Measurements from ENCODE around the gene CPNE6.

The CPNE6 gene

DNA sequence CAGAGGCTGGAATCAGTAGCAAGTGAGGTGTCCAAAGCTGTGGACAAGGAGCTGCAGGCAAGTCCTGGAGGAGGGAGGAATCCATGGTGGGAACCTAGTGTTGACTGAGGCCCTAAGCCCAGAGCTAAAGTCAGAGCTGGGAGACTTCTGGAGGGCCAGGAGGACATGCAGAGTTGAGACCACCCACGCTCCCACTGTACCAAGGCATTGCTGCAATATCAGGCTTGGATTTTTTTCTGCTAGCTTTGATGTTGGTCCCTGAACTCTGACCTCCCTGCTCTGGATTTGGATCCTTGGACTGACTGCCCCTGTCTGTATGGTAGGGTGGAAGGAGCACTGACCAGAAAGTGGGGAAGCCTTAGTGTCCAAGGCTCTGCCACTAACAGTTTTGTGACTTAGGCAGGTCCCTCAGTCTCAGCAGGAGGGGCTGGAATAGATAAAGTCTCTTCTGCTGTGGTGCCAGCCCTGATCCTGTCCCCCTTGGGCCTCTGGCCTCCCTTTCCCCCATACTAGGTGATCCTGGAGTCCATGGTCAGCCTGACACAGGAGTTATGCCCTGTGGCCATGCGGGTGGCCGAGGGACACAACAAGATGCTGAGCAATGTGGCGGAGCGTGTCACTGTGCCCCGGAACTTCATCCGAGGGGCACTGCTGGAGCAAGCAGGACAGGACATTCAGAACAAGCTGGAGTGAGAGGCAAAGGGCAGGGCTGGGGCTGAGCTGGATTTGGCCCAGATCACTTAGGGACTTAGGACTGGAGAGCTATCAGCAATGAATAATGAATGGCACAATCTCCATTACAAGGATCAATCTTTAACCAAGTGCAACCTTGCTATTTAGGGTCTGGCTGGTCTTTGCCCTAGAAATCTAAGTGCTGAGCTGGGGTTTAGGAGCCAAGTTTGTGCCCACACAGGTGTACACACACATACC is 10.1 kb upstream of the CPNE6 start:
- H3K4me1 ChIP-seq: no peaks in the 10 kb centered on the region
- H3K9ac ChIP-seq: no peak overlapping the region
- no peaks in the 10 kb centered on the region for H3K79me2 ChIP-seq
- H3K27ac ChIP-seq: no peak overlapping the region
- H3K4me3 ChIP-seq (ENCODE audit: low read depth, low read length): no peak overlapping the region
- H3K27me3 ChIP-seq (ENCODE audit: control insufficient read depth, insufficient read depth, low read length): no peaks in the 10 kb centered on the region
- no peaks in the 10 kb centered on the region for H3K36me3 ChIP-seq (ENCODE audit: control insufficient read depth, insufficient read depth, low read length)
- no peak overlapping the region for H3K4me2 ChIP-seq (ENCODE audit: low read length)
- H3K9me3 ChIP-seq (ENCODE audit: control insufficient read depth, low read length): no peaks in the 10 kb centered on the region
- no peak overlapping the region for H2AFZ ChIP-seq
- TF ChIP-seq, protein P1, sequence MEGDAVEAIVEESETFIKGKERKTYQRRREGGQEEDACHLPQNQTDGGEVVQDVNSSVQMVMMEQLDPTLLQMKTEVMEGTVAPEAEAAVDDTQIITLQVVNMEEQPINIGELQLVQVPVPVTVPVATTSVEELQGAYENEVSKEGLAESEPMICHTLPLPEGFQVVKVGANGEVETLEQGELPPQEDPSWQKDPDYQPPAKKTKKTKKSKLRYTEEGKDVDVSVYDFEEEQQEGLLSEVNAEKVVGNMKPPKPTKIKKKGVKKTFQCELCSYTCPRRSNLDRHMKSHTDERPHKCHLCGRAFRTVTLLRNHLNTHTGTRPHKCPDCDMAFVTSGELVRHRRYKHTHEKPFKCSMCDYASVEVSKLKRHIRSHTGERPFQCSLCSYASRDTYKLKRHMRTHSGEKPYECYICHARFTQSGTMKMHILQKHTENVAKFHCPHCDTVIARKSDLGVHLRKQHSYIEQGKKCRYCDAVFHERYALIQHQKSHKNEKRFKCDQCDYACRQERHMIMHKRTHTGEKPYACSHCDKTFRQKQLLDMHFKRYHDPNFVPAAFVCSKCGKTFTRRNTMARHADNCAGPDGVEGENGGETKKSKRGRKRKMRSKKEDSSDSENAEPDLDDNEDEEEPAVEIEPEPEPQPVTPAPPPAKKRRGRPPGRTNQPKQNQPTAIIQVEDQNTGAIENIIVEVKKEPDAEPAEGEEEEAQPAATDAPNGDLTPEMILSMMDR (IDR thresholded peaks at IDR 0.05): no peak

DNA sequence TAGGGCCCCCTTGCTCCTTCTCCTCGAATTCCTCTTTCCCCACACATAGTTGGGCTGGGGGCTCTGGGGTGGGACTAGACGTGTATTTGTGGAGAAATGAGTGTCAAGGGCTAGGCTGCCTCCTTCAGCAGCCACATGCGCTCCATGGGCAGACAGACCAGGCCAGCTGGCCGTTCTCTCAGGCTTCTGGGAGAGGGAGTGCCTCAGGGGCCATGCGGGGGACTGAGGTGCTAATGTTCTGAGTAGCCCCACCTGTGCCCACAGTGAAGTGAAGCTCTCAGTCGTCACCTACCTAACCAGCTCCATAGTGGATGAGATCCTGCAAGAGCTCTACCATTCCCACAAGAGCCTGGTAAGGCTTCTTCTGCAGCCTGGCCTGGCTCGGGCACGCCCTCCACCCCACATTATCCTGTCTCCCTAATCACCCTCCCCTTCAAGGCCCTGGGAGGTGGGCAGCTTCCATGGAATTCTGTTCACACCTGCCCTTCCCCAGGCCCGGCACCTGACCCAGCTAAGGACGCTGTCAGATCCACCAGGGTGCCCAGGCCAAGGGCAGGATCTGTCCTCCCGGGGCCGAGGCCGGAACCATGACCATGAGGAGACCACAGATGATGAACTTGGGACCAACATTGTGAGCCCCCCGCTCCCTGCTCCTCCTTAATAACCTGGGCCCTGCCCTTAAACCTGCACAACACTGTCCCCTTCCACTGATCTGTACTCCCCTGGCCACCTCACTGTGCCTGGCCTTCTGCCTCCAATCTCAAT is 9.0 kb upstream of the CPNE6 start:
- H3K4me3 ChIP-seq (ENCODE audit: low read depth, low read length): no peak overlapping the region
- no peak overlapping the region for H3K4me2 ChIP-seq (ENCODE audit: low read length)
- H3K9ac ChIP-seq: no peak overlapping the region
- no peak overlapping the region for H2AFZ ChIP-seq
- TF ChIP-seq, protein P1 (IDR thresholded peaks at IDR 0.05): no peak
- no peaks in the 10 kb centered on the region for H3K4me1 ChIP-seq
- no peaks in the 10 kb centered on the region for H3K36me3 ChIP-seq (ENCODE audit: control insufficient read depth, insufficient read depth, low read length)
- H3K9me3 ChIP-seq (ENCODE audit: control insufficient read depth, low read length): no peaks in the 10 kb centered on the region
- no peaks in the 10 kb centered on the region for H3K27me3 ChIP-seq (ENCODE audit: control insufficient read depth, insufficient read depth, low read length)
- H3K79me2 ChIP-seq: no peaks in the 10 kb centered on the region
- H3K27ac ChIP-seq: no peak overlapping the region

DNA sequence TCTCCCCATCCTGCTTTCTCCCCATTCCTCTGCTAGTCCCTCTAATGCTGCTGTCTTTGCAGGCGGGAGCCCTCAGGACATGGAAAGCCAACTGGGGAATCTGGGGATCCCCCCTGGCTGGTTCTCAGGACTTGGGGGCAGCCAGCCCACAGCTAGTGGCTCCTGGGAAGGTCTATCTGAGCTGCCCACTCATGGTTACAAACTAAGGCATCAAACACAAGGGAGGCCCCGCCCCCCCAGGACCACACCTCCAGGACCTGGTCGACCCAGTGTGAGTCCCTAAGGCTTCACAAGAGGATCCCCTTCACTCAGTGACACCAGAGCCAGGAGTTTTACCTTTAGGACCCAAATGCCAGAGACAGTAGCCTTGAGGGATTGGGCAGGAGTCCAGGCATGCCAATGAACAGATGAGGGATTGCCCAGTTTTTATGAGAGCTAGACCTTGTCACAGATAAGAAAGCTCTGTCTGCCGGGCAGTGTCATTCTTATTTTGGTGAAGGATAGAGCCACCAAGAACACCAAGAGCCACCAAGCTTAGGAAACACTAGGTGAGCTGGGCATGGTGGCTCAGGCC is 8.0 kb upstream of the CPNE6 start:
- Histone ChIP-seq H3K36me3 (ENCODE audit: control insufficient read depth, insufficient read depth, low read length) (no peaks in the 10 kb centered on the region), H3K9me3 (ENCODE audit: control insufficient read depth, low read length) (no peaks in the 10 kb centered on the region), H3K27me3 (ENCODE audit: control insufficient read depth, insufficient read depth, low read length) (no peaks in the 10 kb centered on the region), H3K27ac (no peak overlapping the region), H3K4me1 (no peaks in the 10 kb centered on the region), H3K9ac (no peak overlapping the region), H3K4me3 (ENCODE audit: low read depth, low read length) (no peak overlapping the region), H3K4me2 (ENCODE audit: low read length) (no peak overlapping the region), H3K79me2 (no peaks in the 10 kb centered on the region), H2AFZ (no peak overlapping the region)
- TF ChIP-seq, protein P1 (IDR thresholded peaks at IDR 0.05): no peak

DNA sequence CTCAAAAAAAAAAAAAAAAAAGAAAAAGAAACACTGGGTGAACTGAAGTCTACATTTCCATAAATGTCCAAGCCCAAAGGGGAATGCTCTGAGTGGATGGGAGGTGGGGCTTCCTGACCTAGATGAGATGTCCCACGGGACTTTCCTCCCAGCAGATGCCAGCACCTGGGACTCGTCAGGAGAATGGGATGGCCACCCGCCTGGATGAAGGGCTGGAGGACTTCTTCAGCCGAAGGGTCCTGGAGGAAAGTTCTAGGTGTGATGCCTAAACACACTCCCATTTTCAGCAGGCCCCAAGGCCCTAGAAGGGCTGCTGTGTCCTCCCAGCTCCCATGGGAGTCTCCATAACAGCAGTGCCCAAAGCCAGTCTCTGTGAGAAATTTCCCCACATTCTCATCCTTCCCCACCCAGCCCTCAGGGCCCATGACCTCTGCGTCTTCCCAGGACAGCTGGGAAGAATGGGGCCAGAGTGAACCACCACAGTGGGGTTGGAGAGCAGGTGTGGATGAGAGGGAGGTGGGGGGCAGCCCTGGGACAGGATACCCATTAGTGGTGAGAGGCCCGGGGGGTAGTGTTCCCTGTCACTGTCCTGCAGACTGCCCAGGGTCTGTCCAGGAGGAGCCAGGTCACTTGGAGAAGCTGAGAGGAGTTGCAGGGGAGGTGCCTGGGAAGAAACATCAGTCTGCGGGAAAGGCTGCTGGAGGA is 7.1 kb upstream of the CPNE6 start:
- no peak overlapping the region for H3K27ac ChIP-seq
- H2AFZ ChIP-seq: no peak overlapping the region
- H3K9ac ChIP-seq: no peak overlapping the region
- H3K4me2 ChIP-seq (ENCODE audit: low read length): no peak overlapping the region
- H3K79me2 ChIP-seq: no peaks in the 10 kb centered on the region
- no peak overlapping the region for H3K4me3 ChIP-seq (ENCODE audit: low read depth, low read length)
- no peaks in the 10 kb centered on the region for H3K9me3 ChIP-seq (ENCODE audit: control insufficient read depth, low read length)
- H3K27me3 ChIP-seq (ENCODE audit: control insufficient read depth, insufficient read depth, low read length): no peaks in the 10 kb centered on the region
- no peaks in the 10 kb centered on the region for H3K4me1 ChIP-seq
- TF ChIP-seq, protein P1 (IDR thresholded peaks at IDR 0.05): no peak
- no peaks in the 10 kb centered on the region for H3K36me3 ChIP-seq (ENCODE audit: control insufficient read depth, insufficient read depth, low read length)

Data from parathyroid adenoma (tissue), 2 donors.